GM12873 (cell line): ENCODE data around the gene SCN3A.

Experiments used
- CTCF ChIP-seq: IDR thresholded peaks from 2 replicates; pipeline ENCODE4 v1.5.1; 2012; ENCODE audit warnings: low read depth, mild to moderate bottlenecking, moderate library complexity, low read length, control low read depth; ENCODE audit not compliant: insufficient read depth; ENCODE audit errors: missing control alignments

SCN3A gene

GRCh38 chr2:165057308-165057707 lies 146.5 kb downstream of the SCN3A start:
- TF ChIP-seq CTCF: no peak

GRCh38 chr2:165056564-165056963 lies 147.3 kb downstream of the SCN3A start:
- no peak for TF ChIP-seq CTCF

GRCh38 chr2:165055082-165055851 lies 148.6 kb downstream of the SCN3A start:
- TF ChIP-seq CTCF: no peak

GRCh38 chr2:165054652-165055051 lies 149.2 kb downstream of the SCN3A start:
- no peak for TF ChIP-seq CTCF

- TF ChIP-seq CTCF: no peak
Observed at GRCh38 chr2:165044505-165045303, 159.1 kb downstream of the SCN3A start.
